ENCODE data around the gene DIP2B.
"Not testable (repeated sequence)": the region's sequence is repeated elsewhere in the genome, so short reads cannot be mapped to it uniquely, and the experiment has no call there.

Gene DIP2B

DNA sequence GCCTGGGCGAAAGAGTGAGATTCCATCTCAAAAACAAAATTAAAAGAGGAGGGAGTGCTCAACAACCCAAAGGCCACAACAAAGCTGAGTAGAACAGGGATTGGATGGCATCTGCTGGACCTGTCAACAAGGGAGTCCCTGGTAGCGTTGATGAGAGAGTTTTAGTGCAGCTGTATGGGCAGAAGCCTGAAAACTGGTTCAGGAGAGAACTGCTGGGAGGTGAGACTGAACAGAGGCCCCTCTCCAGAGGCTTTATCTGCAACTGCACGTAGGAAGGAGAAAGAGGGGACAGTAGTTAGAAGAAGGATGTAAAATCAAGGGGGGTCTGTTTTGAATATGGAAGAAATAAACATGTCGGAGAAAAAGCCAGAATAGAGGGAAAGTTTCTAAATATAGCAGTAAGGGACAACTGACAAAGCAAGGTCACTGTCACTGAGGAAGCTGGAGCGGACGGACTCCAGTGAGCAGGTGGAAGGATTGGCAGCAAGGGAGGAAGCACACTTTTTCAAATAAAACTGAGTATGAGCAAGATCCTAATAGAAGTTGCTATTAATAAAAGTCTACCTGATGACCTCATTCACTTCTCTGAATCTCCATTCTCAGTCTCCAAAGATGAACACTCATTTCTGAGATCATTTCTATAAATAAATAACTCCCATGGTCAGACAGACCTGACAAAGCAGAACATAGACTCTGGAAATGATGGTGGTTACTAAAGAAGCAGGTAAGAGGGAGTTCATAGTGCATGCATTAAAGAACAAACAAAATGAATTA, 247.3 kb downstream of the DIP2B start:
- Histone ChIP-seq H3K9me3 (ENCODE audit: control insufficient read depth, insufficient read depth, low read length) (no peaks in the 10 kb centered on the region), H3K4me1 (ENCODE audit: control insufficient read depth, insufficient read depth, low read length) (peaks cover 2% of the 10 kb centered on the region), H3K27me3 (ENCODE audit: control insufficient read depth, insufficient read depth, low read length) (no peaks in the 10 kb centered on the region), H3K36me3 (ENCODE audit: control insufficient read depth, insufficient read depth, low read length) (no peaks in the 10 kb centered on the region), H3K4me3 (ENCODE audit: low read depth, low read length) (no peak overlapping the region), H3K9ac (ENCODE audit: low read depth, low read length) (no peak overlapping the region)

GRCh38 chr12:50753232-50753769, 248.5 kb downstream of the DIP2B start:
- Histone ChIP-seq H3K9me3 (ENCODE audit: control insufficient read depth, insufficient read depth, low read length) (no peaks in the 10 kb centered on the region), H3K4me1 (ENCODE audit: control insufficient read depth, insufficient read depth, low read length) (no peaks in the 10 kb centered on the region), H3K36me3 (ENCODE audit: control insufficient read depth, insufficient read depth, low read length) (no peaks in the 10 kb centered on the region), H3K9ac (ENCODE audit: low read depth, low read length) (no peak overlapping the region), H3K27me3 (ENCODE audit: control insufficient read depth, insufficient read depth, low read length) (no peaks in the 10 kb centered on the region), H3K4me3 (ENCODE audit: low read depth, low read length) (no peak overlapping the region)

DNA sequence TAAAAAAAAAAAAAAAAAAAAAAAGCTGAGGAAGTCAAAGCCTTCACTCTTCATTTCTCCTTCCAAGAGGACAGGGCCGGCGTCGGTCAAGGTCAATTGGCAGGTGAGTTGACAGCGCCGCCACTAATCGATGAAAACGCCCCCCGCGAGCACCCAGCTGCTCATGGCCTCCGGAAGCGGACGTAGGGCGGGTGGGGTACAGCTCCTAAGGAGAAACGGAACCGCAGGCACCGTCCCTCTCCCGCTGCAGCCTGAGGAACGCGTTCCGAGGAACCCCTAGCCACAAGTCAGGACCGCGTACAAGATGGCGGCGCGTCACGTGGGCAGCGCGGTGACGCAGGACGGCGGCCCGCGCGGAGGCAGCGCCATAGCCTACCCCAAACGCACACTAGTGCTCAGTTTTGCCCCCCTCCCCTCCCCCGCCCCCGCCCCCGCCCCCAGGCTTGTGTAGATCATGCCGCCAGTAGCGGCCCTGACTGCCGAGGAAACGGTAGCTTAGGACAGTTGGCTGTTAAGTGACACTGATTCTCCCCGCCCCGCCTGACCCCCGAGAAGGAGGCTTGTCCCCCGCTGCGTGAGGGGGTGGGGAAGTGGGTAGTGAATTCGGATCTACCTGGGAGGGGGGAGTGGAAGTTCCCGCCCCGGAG, 259.0 kb downstream of the DIP2B start, which contains the start of gene ATF1:
ATF1 (plus strand) TSS at position 463 of the 647 bp plus-strand sequence. CDS start 16,045 bp downstream, outside the sequence.
- H3K4me1 ChIP-seq (ENCODE audit: control insufficient read depth, insufficient read depth, low read length) = peaks cover 9% of the 10 kb centered on the region
- peak within 1 kb of the TSS; percentile 96 for H3K4me3 ChIP-seq (ENCODE audit: low read depth, low read length)
- no peaks in the 10 kb centered on the region for H3K9me3 ChIP-seq (ENCODE audit: control insufficient read depth, insufficient read depth, low read length)
- no peaks in the 10 kb centered on the region for H3K36me3 ChIP-seq (ENCODE audit: control insufficient read depth, insufficient read depth, low read length)
- H3K27me3 ChIP-seq (ENCODE audit: control insufficient read depth, insufficient read depth, low read length) = no peaks in the 10 kb centered on the region
- peak within 1 kb of the TSS; percentile 85 for H3K9ac ChIP-seq (ENCODE audit: low read depth, low read length)

- Histone ChIP-seq H3K9me3 (ENCODE audit: control insufficient read depth, insufficient read depth, low read length) (no peaks in the 10 kb centered on the region), H3K9ac (ENCODE audit: low read depth, low read length) (peak overlapping the region; percentile 83), H3K4me3 (ENCODE audit: low read depth, low read length) (peak overlapping the region; percentile 96), H3K36me3 (ENCODE audit: control insufficient read depth, insufficient read depth, low read length) (no peaks in the 10 kb centered on the region), H3K4me1 (ENCODE audit: control insufficient read depth, insufficient read depth, low read length) (peaks cover 9% of the 10 kb centered on the region), H3K27me3 (ENCODE audit: control insufficient read depth, insufficient read depth, low read length) (no peaks in the 10 kb centered on the region)
These were observed 259.7 kb downstream of the DIP2B start for GRCh38 chr12:50764286-50765094.

DNA sequence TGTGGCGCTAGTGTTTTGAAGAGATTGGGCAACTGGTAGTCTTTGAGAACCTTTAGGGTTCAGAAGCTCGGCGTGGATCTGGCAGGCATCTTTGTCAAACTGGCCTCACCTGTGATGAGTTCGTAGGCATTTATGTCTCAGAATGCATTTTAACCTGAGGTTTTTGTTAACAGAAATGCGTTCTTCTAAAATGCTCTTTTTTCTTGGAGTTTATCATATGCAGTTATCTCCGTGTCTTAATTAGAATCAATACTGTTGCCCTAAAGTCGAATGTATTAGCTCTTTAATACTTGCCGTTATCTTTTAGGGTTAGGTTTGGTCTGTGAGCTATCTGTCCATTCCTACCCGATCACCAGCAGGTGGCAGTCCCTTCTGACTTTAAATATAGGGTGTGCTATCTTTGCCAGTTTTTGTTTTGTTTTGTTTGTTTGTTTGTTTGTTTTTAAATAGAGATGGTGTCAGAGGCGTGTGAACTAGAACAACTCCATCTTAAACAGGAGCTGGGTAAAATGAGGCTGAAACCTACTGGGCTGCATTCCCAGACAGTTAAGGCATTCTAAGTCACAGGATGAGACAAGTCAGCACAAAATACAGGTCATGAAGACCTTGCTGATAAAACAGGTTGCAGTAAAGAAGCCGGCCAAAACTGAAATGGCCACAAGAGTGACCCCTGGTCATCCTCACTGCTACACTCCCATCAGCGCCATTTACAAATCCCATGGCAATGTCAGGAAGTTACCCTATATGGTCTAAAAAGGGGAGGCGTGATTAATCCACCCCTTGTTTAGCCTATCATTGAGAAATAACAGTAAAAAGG, 260.5 kb downstream of the DIP2B start:
- Histone ChIP-seq H3K4me1 (ENCODE audit: control insufficient read depth, insufficient read depth, low read length) (peaks cover 9% of the 10 kb centered on the region), H3K9ac (ENCODE audit: low read depth, low read length) (peak overlapping the region; percentile 81), H3K4me3 (ENCODE audit: low read depth, low read length) (peak overlapping the region; percentile 96)

DNA sequence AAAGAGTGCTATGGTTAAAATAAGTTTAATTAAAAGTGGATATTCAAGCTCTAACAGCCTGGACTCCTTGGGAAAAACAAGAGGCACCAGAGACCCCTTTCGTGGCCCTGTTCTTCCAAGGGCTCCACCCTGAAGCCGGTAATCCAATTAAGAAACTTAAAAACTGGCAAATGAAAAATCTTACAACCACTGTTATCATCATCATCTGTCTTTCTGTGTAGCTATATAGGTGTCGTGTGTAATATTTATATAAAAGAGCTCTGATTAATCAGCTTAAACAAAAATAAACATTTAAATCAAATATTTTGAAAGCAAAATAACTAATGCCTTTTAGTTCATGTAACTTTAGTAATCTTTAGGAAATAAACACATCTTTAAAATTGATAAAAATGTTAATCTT, 263.6 kb downstream of the DIP2B start:
- Histone ChIP-seq H3K4me1 (ENCODE audit: control insufficient read depth, insufficient read depth, low read length) (peaks cover 6% of the 10 kb centered on the region), H3K9ac (ENCODE audit: low read depth, low read length) (no peak overlapping the region), H3K4me3 (ENCODE audit: low read depth, low read length) (no peak overlapping the region), H3K9me3 (ENCODE audit: control insufficient read depth, insufficient read depth, low read length) (no peaks in the 10 kb centered on the region), H3K36me3 (ENCODE audit: control insufficient read depth, insufficient read depth, low read length) (peaks cover 3% of the 10 kb centered on the region), H3K27me3 (ENCODE audit: control insufficient read depth, insufficient read depth, low read length) (no peaks in the 10 kb centered on the region)

More for the DNA sequence above, 260.5 kb downstream of the DIP2B start:
- no peaks in the 10 kb centered on the region for H3K27me3 ChIP-seq (ENCODE audit: control insufficient read depth, insufficient read depth, low read length)
- no peaks in the 10 kb centered on the region for H3K36me3 ChIP-seq (ENCODE audit: control insufficient read depth, insufficient read depth, low read length)
- H3K9me3 ChIP-seq (ENCODE audit: control insufficient read depth, insufficient read depth, low read length) = no peaks in the 10 kb centered on the region

- H3K36me3 ChIP-seq (ENCODE audit: control insufficient read depth, insufficient read depth, low read length); H3K9ac ChIP-seq (ENCODE audit: low read depth, low read length); H3K4me1 ChIP-seq (ENCODE audit: control insufficient read depth, insufficient read depth, low read length); H3K9me3 ChIP-seq (ENCODE audit: control insufficient read depth, insufficient read depth, low read length); H3K4me3 ChIP-seq (ENCODE audit: low read depth, low read length); H3K27me3 ChIP-seq (ENCODE audit: control insufficient read depth, insufficient read depth, low read length): not testable (repeated sequence)
These were observed 264.0 kb downstream of the DIP2B start for GRCh38 chr12:50768813-50769212.

- peaks cover 3% of the 10 kb centered on the region for H3K36me3 ChIP-seq (ENCODE audit: control insufficient read depth, insufficient read depth, low read length)
- H3K4me3 ChIP-seq (ENCODE audit: low read depth, low read length) = no peak overlapping the region
- H3K4me1 ChIP-seq (ENCODE audit: control insufficient read depth, insufficient read depth, low read length) = no peaks in the 10 kb centered on the region
- H3K9ac ChIP-seq (ENCODE audit: low read depth, low read length) = no peak overlapping the region
- H3K9me3 ChIP-seq (ENCODE audit: control insufficient read depth, insufficient read depth, low read length) = no peaks in the 10 kb centered on the region
- no peaks in the 10 kb centered on the region for H3K27me3 ChIP-seq (ENCODE audit: control insufficient read depth, insufficient read depth, low read length)
These were observed 266.6 kb downstream of the DIP2B start for GRCh38 chr12:50771409-50771808.

DNA sequence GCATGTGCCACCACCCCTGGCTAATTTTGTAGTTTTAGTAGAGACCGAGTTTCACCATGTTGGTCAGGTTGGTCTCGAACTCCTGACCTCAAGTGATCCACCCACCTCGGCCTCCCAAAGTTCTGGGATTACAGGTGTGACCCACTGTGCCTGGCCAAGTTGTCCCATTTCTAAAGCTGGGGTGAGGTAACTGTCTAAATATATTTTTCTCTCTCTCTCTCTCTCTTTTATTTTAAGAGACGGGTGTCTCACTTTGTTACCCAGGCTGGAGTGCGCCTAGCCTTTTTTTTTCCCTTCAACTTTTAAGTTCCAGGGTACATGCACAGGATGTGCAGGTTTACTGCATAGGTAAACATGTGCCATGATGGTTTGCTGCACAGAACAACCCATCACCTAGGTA, 267.7 kb downstream of the DIP2B start:
- Histone ChIP-seq H3K9me3 (ENCODE audit: control insufficient read depth, insufficient read depth, low read length) (no peaks in the 10 kb centered on the region), H3K36me3 (ENCODE audit: control insufficient read depth, insufficient read depth, low read length) (peaks cover 3% of the 10 kb centered on the region), H3K4me3 (ENCODE audit: low read depth, low read length) (no peak overlapping the region), H3K9ac (ENCODE audit: low read depth, low read length) (no peak overlapping the region), H3K27me3 (ENCODE audit: control insufficient read depth, insufficient read depth, low read length) (no peaks in the 10 kb centered on the region), H3K4me1 (ENCODE audit: control insufficient read depth, insufficient read depth, low read length) (no peaks in the 10 kb centered on the region)

GRCh38 chr12:50772877-50773276, 268.1 kb downstream of the DIP2B start:
- peaks cover 3% of the 10 kb centered on the region for H3K36me3 ChIP-seq (ENCODE audit: control insufficient read depth, insufficient read depth, low read length)
- H3K4me3 ChIP-seq (ENCODE audit: low read depth, low read length) = no peak overlapping the region
- no peaks in the 10 kb centered on the region for H3K9me3 ChIP-seq (ENCODE audit: control insufficient read depth, insufficient read depth, low read length)
- no peaks in the 10 kb centered on the region for H3K27me3 ChIP-seq (ENCODE audit: control insufficient read depth, insufficient read depth, low read length)
- no peak overlapping the region for H3K9ac ChIP-seq (ENCODE audit: low read depth, low read length)
- no peaks in the 10 kb centered on the region for H3K4me1 ChIP-seq (ENCODE audit: control insufficient read depth, insufficient read depth, low read length)

GRCh38 chr12:50775251-50775650, 270.5 kb downstream of the DIP2B start:
- no peak overlapping the region for H3K9ac ChIP-seq (ENCODE audit: low read depth, low read length)
- H3K4me1 ChIP-seq (ENCODE audit: control insufficient read depth, insufficient read depth, low read length) = no peaks in the 10 kb centered on the region
- H3K4me3 ChIP-seq (ENCODE audit: low read depth, low read length) = no peak overlapping the region
- no peaks in the 10 kb centered on the region for H3K27me3 ChIP-seq (ENCODE audit: control insufficient read depth, insufficient read depth, low read length)
- no peaks in the 10 kb centered on the region for H3K9me3 ChIP-seq (ENCODE audit: control insufficient read depth, insufficient read depth, low read length)
- H3K36me3 ChIP-seq (ENCODE audit: control insufficient read depth, insufficient read depth, low read length) = peaks cover 3% of the 10 kb centered on the region

All from iPS-15b (cell line).